ENCODE data around the gene RSPO4. TPM values are rescaled to one million over a fixed set of nuclear protein-coding genes. Genes with fewer than 3 reads are reported as not detected.

RSPO4 gene
- total RNA-seq, 4 donors from 2014 or later, result not detected

GRCh38 chr20:925516-925915 is 76.6 kb downstream of the RSPO4 start:
- Histone ChIP-seq H3K27me3 (no peaks in the 10 kb centered on the region), H3K4me1 (no peaks in the 10 kb centered on the region), H3K4me3 (no peak overlapping the region), H3K27ac (no peak overlapping the region), H3K36me3 (no peaks in the 10 kb centered on the region), H3K9me3 (no peaks in the 10 kb centered on the region)
- no peak for DNase-seq
- TF ChIP-seq CTCF (IDR thresholded peaks at IDR 0.05 in 4 of 5, conservative IDR thresholded peaks at IDR 0.05 in 1 of 5) (no peak), POLR2A (IDR thresholded peaks at IDR 0.05) (no peak)
- intact Hi-C loops (cut with DNase I; ENCODE audit: low total_unique reads) (loop anchor here (10.0 kb wide), 1 partner anchor 59 kb away; no protein-coding TSS in a partner anchor), in situ Hi-C loops (cut with MboI; ENCODE audit: low sequenced_read_pairs in 4 of 4) (no loop called here)
- ATAC-seq, result no peak

GRCh38 chr20:924639-925038 is 77.5 kb downstream of the RSPO4 start:
- H3K9me3 ChIP-seq, result no peaks in the 10 kb centered on the region
- no peak overlapping the region for H3K4me3 ChIP-seq
- in situ Hi-C loops (cut with MboI; ENCODE audit: low sequenced_read_pairs in 4 of 4), result no loop called here
- DNase-seq (no peak), ATAC-seq (no peak)
- no peaks in the 10 kb centered on the region for H3K4me1 ChIP-seq
- intact Hi-C loops (cut with DNase I; ENCODE audit: low total_unique reads), result loop anchor here (10.0 kb wide), 1 partner anchor 60 kb away; no protein-coding TSS in a partner anchor
- H3K27me3 ChIP-seq, result no peaks in the 10 kb centered on the region
- no peak for TF ChIP-seq CTCF (IDR thresholded peaks at IDR 0.05 in 4 of 5, conservative IDR thresholded peaks at IDR 0.05 in 1 of 5)
- TF ChIP-seq POLR2A (IDR thresholded peaks at IDR 0.05), result no peak
- H3K36me3 ChIP-seq, result no peaks in the 10 kb centered on the region
- no peak overlapping the region for H3K27ac ChIP-seq

GRCh38 chr20:922781-923180 is 79.3 kb downstream of the RSPO4 start:
- H3K4me3 ChIP-seq, result no peak overlapping the region
- no peaks in the 10 kb centered on the region for H3K4me1 ChIP-seq
- intact Hi-C loops (cut with DNase I; ENCODE audit: low total_unique reads) (loop anchor here (10.0 kb wide), 1 partner anchor 62 kb away; no protein-coding TSS in a partner anchor), in situ Hi-C loops (cut with MboI; ENCODE audit: low sequenced_read_pairs in 4 of 4) (no loop called here)
- H3K27me3 ChIP-seq, result no peaks in the 10 kb centered on the region
- H3K36me3 ChIP-seq, result no peaks in the 10 kb centered on the region
- TF ChIP-seq CTCF (IDR thresholded peaks at IDR 0.05 in 4 of 5, conservative IDR thresholded peaks at IDR 0.05 in 1 of 5), result no peak
- no peak for TF ChIP-seq POLR2A (IDR thresholded peaks at IDR 0.05)
- H3K9me3 ChIP-seq, result no peaks in the 10 kb centered on the region
- H3K27ac ChIP-seq, result no peak overlapping the region
- ATAC-seq, result peak in 1 of 2 donors; percentile 23
- no peak for DNase-seq

- DNase-seq, result no peak
- in situ Hi-C loops (cut with MboI; ENCODE audit: low sequenced_read_pairs in 4 of 4), result no loop called here
- Histone ChIP-seq H3K27ac (no peak overlapping the region), H3K4me1 (no peaks in the 10 kb centered on the region), H3K9me3 (no peaks in the 10 kb centered on the region), H3K4me3 (no peak overlapping the region), H3K27me3 (no peaks in the 10 kb centered on the region), H3K36me3 (no peaks in the 10 kb centered on the region)
- TF ChIP-seq POLR2A (IDR thresholded peaks at IDR 0.05), result no peak
- no peak for TF ChIP-seq CTCF (IDR thresholded peaks at IDR 0.05 in 4 of 5, conservative IDR thresholded peaks at IDR 0.05 in 1 of 5)
- intact Hi-C loops (cut with DNase I; ENCODE audit: low total_unique reads), result loop anchor here (10.0 kb wide), 1 partner anchor 64 kb away; no protein-coding TSS in a partner anchor
- no peak for ATAC-seq
These were observed 81.0 kb downstream of the RSPO4 start for GRCh38 chr20:921068-921467.

GRCh38 chr20:920311-920710 is 81.8 kb downstream of the RSPO4 start:
- Histone ChIP-seq H3K9me3 (no peaks in the 10 kb centered on the region), H3K27ac (no peak overlapping the region), H3K4me1 (peaks cover 0 to 6% of the 10 kb centered on the region in 2 donors), H3K36me3 (no peaks in the 10 kb centered on the region), H3K27me3 (no peaks in the 10 kb centered on the region), H3K4me3 (no peak overlapping the region)
- TF ChIP-seq POLR2A (IDR thresholded peaks at IDR 0.05), result no peak
- no peak for TF ChIP-seq CTCF (IDR thresholded peaks at IDR 0.05 in 4 of 5, conservative IDR thresholded peaks at IDR 0.05 in 1 of 5)
- intact Hi-C loops (cut with DNase I; ENCODE audit: low total_unique reads), result loop anchor here (10.0 kb wide), 1 partner anchor 64 kb away; no protein-coding TSS in a partner anchor
- DNase-seq (no peak), ATAC-seq (no peak)
- in situ Hi-C loops (cut with MboI; ENCODE audit: low sequenced_read_pairs in 4 of 4), result no loop called here
